ENCODE results near the gene PRR23E. TPM values are rescaled to one million over a fixed set of nuclear protein-coding genes. Genes with fewer than 3 reads are reported as not detected.
A peak's percentile ranks its signal among the peaks of the same experiment; 100 is the strongest.

Gene PRR23E
- total RNA-seq, 1 donor from 2014 or later: not detected

DNA sequence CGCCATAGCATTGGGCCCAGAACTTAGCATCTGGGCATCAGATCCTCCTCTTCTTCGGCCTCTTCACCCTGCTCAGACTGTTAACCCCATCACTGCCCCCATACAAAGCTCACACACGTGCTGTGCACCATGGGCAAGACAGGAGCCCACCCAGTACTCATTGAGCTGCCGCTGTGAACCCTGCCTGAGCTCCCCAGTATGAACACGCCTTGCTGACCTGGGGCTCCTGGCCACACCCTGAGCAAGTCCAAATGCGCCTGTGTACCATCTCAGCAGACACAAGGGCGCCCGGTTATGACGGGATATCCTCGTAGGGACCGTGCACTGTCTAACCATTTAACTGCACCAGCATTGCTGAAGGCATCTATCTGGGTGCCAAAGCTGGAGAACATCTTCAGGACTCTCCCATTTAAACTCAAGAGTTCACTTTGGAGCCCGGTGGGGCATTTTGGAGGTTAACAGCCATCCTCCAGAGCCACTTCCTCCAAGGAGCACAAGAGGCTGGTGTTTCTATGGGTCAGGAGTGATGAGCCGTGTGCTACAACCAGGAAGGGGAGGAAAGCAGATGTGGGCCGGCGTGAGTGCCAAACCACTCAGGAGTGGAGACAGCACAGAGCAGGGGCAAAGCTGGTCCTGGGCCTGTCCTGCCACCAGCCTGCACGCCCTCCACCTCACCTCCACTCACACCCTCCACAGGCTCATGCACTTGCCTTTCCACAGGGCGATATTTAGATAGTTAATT, 12.1 kb downstream of the PRR23E start:
- DNase-seq (no peak), ATAC-seq (no peak)
- Histone ChIP-seq H3K4me1 (no peaks in the 10 kb centered on the region), H3K27ac (no peak overlapping the region), H3K9me3 (no peaks in the 10 kb centered on the region), H3K36me3 (no peaks in the 10 kb centered on the region), H3K27me3 (ENCODE audit: low read depth) (peaks cover 5% of the 10 kb centered on the region), H3K4me3 (no peak overlapping the region)
- intact Hi-C loops (cut with DNase I): no loop called here
- TF ChIP-seq, protein P1, sequence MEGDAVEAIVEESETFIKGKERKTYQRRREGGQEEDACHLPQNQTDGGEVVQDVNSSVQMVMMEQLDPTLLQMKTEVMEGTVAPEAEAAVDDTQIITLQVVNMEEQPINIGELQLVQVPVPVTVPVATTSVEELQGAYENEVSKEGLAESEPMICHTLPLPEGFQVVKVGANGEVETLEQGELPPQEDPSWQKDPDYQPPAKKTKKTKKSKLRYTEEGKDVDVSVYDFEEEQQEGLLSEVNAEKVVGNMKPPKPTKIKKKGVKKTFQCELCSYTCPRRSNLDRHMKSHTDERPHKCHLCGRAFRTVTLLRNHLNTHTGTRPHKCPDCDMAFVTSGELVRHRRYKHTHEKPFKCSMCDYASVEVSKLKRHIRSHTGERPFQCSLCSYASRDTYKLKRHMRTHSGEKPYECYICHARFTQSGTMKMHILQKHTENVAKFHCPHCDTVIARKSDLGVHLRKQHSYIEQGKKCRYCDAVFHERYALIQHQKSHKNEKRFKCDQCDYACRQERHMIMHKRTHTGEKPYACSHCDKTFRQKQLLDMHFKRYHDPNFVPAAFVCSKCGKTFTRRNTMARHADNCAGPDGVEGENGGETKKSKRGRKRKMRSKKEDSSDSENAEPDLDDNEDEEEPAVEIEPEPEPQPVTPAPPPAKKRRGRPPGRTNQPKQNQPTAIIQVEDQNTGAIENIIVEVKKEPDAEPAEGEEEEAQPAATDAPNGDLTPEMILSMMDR (IDR thresholded peaks at IDR 0.05): no peak

DNA sequence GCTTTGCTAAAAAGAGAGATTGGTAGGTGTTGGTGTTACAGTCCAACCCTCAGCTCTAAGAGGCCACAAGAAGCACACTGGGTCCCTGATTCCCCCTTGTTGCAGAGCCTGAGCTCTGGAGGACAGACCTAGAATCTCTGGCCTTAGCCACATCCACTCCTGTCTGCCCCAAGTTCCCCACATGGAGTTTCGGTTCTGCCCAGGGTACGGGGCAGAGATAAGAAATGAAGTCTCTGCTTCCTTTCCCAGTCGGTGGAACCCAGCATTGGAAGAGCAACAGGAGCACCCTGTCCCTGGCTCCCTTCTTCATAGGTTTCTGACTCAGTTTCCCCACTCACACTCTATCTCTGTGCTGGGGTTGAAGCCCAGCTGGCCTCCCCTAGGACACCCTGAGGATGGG, 13.2 kb downstream of the PRR23E start:
- Histone ChIP-seq H3K9me3 (no peaks in the 10 kb centered on the region), H3K27me3 (ENCODE audit: low read depth) (no peaks in the 10 kb centered on the region), H3K36me3 (no peaks in the 10 kb centered on the region), H3K4me3 (no peak overlapping the region), H3K27ac (peak overlapping the region; percentile 56), H3K4me1 (no peaks in the 10 kb centered on the region)
- TF ChIP-seq, protein P1 (IDR thresholded peaks at IDR 0.05): no peak
- ATAC-seq (no peak), DNase-seq (no peak)
- intact Hi-C loops (cut with DNase I): no loop called here

DNA sequence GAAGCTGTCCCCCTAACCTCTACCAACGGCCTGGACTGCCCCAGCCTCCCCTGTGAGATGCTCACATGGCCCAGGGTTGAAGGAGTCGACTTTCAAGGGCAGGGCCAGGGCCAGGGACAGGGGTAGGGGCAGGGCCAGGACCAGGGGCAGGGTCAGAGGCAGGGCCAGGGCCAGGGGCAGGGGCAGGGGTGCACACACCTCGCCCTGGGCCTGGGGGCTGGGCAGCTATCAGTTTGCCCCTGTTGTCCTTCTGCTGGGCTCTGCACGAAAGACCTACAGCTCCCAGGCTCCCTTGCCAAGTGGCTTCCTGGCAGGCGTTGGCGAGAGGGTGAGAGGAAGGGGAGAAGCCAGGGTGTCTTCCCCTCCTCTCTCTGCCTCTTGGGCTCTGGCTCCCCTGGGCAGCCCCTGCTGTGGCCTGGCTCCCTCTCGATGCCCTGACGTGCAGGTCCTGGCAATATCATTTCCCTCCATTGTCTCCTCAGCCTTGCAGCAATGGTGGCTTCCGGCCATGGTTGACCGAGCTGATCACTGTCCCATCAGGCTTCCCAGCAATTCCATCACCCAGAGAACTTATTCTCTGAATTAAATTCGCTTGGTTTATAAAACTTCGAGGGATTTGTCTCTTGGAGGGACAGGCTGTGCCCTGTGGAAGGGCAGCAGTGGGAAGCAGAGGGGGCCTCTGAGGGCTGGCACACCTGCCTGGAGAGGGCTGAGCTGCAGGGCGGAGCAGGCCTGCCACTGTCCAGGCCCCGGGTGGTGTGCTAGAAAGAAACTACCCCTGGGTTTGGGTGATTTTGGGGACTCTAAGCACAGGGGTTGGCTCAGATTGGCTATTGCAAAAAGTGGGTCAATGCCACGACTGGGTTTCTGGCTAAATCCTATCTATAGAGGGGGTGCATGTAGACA, 13.9 kb downstream of the PRR23E start:
- DNase-seq (no peak), ATAC-seq (no peak)
- Histone ChIP-seq H3K4me1 (no peaks in the 10 kb centered on the region), H3K4me3 (no peak overlapping the region), H3K27me3 (ENCODE audit: low read depth) (no peaks in the 10 kb centered on the region), H3K9me3 (no peaks in the 10 kb centered on the region), H3K27ac (peak overlapping the region; percentile 56), H3K36me3 (no peaks in the 10 kb centered on the region)
- TF ChIP-seq, protein P1 (IDR thresholded peaks at IDR 0.05): no peak
- intact Hi-C loops (cut with DNase I): no loop called here

DNA sequence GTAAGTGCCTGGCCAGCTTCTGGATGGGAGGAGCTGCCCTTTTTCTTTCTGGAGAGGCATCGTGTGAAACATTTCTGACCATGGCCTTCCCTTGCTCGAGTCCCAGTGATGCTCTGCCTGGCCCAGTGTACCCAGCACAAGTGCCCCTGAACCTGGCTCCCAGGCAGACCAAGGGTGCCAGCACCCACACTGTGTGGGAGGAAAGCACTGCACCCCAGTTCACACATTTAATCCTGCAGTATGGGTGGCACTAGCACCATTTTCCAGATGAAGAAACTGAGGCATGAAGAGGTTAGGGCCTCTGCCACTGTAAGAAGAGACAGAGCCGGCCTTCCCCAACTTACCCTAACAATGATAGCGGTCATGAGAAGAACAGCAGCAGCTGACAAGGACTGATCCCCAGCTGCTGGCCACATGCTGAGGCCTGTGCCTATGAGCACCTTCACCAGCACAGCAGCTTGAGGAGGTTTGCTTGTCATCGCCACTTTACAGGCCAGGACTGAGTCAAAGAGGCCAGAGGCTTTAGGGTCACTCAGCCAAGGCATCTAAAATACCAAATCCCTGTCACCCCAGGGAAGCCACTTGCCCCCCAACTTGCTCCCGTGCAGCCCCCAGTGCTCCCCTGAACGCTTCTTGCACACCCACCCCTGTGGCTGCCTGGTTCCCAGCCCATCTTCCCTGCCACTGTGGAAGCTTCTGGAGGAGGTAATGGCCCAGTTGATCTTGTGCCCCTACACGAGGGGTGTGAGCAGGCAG, 15.0 kb downstream of the PRR23E start:
- Histone ChIP-seq H3K4me1 (no peaks in the 10 kb centered on the region), H3K27me3 (ENCODE audit: low read depth) (no peaks in the 10 kb centered on the region), H3K9me3 (no peaks in the 10 kb centered on the region), H3K36me3 (no peaks in the 10 kb centered on the region), H3K4me3 (no peak overlapping the region), H3K27ac (no peak overlapping the region)
- intact Hi-C loops (cut with DNase I): no loop called here
- TF ChIP-seq, protein P1 (IDR thresholded peaks at IDR 0.05): no peak
- DNase-seq: no peak
- ATAC-seq: no peak

DNA sequence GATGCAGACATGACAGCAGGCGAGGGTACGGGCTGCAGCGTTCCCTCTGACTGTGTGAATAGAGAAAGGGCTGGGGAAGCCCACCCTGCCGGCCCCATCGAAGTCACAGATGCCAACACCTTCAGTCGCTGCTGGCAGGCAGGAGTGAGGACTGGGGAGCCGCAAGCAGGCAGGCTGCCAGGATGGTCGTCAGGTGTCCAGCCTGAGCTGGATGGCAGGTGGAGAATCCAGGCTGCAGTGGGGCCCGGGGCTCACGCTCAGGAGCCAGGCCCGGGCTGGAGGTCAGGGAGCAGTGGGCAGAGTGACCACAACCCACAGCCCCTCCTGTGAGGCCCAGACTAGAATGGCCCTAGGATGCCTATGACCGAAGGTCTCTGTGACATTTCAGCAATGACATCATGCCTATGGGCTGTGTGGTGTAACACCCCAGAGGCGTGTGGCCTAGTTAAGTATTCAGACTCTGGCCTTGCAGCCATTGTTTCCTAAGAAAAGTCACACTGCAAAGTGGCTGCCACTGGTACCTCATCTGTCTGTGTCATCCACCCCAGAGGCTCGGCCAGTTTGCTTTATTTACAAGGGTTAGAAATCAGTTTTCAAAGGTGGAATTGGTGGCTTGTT, 15.7 kb downstream of the PRR23E start:
- DNase-seq (no peak), ATAC-seq (no peak)
- H3K27me3 ChIP-seq (ENCODE audit: low read depth): peaks cover 4% of the 10 kb centered on the region

More for the DNA sequence above, 15.7 kb downstream of the PRR23E start:
- TF ChIP-seq, protein P1 (IDR thresholded peaks at IDR 0.05): no peak
- Histone ChIP-seq H3K9me3 (no peaks in the 10 kb centered on the region), H3K4me1 (no peaks in the 10 kb centered on the region), H3K36me3 (no peaks in the 10 kb centered on the region), H3K4me3 (no peak overlapping the region), H3K27ac (no peak overlapping the region)
- intact Hi-C loops (cut with DNase I): no loop called here

Data from lower lobe of right lung (tissue), 2 donors.